ENCODE results near the gene PRDM15. TPM values are rescaled to one million over a fixed set of nuclear protein-coding genes. Genes with fewer than 3 reads are reported as not detected.

PRDM15 gene
- total and polyA plus RNA-seq, 2 experiments from 2014 or later, result 3.0 to 10.6 TPM

GRCh38 chr21:41815652-41816582, 63.2 kb downstream of the PRDM15 start (continued):
- no peak for TF ChIP-seq ZNF331 (CRISPR knock-in tag; IDR thresholded peaks at IDR 0.05; ENCODE audit: low read depth)
- TF ChIP-seq CTCF (conservative IDR thresholded peaks at IDR 0.05; ENCODE audit: low read depth in 2 of 2), result no peak
- TF ChIP-seq ETS1 (IDR thresholded peaks at IDR 0.05), result no peak
- TF ChIP-seq EZH2 (IDR thresholded peaks at IDR 0.05; ENCODE audit: low read depth, unreplicated experiment), result no peak
- no peak for TF ChIP-seq CREB1 (CRISPR knock-in tag; IDR thresholded peaks at IDR 0.05; ENCODE audit: low read depth)
- TF ChIP-seq STAT1 (IDR thresholded peaks at IDR 0.05; ENCODE audit: unreplicated experiment), result no peak
- no peak for TF ChIP-seq NANOG (IDR thresholded peaks at IDR 0.05; ENCODE audit: borderline replicate concordance)
- no peak for TF ChIP-seq ZNF114 (CRISPR knock-in tag; IDR thresholded peaks at IDR 0.05)

- H3K9me2 ChIP-seq (ENCODE audit: insufficient read depth), result no peaks in the 10 kb centered on the region
- ATAC-seq, result no peak
- DNase-seq (ENCODE audit: low spot score), result no peak
- no peaks in the 10 kb centered on the region for H3K27me3 ChIP-seq (ENCODE audit: insufficient read depth)
- H4K20me1 ChIP-seq (replicated peaks; ENCODE audit: insufficient read depth), result no peaks in the 10 kb centered on the region; the same call in none of the 2 replicates
- H3K79me2 ChIP-seq (replicated peaks; ENCODE audit: insufficient read depth), result no peaks in the 10 kb centered on the region
- Mint-ChIP-seq H3K4me3 (no peak overlapping the region; the same call in 2 of the 3 replicates), H3K4me1 (no peaks in the 10 kb centered on the region), H3K9me3 (no peaks in the 10 kb centered on the region), H3K27ac (no peak overlapping the region), H3K36me3 (ENCODE audit: low read depth) (peaks cover 29% of the 10 kb centered on the region), H3K27me3 (ENCODE audit: insufficient read depth, low read depth, poor library complexity) (no peaks in the 10 kb centered on the region)
- H3K4me3 ChIP-seq, result no peak overlapping the region
- H2AFZ ChIP-seq, result no peak overlapping the region
- H3K27ac ChIP-seq (ENCODE audit: low read depth), result no peak overlapping the region
- H3K4me1 ChIP-seq (ENCODE audit: insufficient read depth), result no peaks in the 10 kb centered on the region
- H3K4me2 ChIP-seq, result no peak overlapping the region
- H3K36me3 ChIP-seq (ENCODE audit: insufficient read depth), result no peaks in the 10 kb centered on the region
- H3F3A ChIP-seq (replicated peaks; ENCODE audit: low read depth), result no peaks in the 10 kb centered on the region
- TF ChIP-seq CREB1 (CRISPR knock-in tag; IDR thresholded peaks at IDR 0.05; ENCODE audit: low read depth) (no peak), STAT1 (IDR thresholded peaks at IDR 0.05; ENCODE audit: unreplicated experiment) (no peak), EZH2phosphoT487 (IDR thresholded peaks at IDR 0.05; ENCODE audit: unreplicated experiment) (no peak), ZNF462 (CRISPR knock-in tag; IDR thresholded peaks at IDR 0.05) (no peak), ZNF331 (CRISPR knock-in tag; IDR thresholded peaks at IDR 0.05; ENCODE audit: low read depth) (no peak), ZNF114 (CRISPR knock-in tag; IDR thresholded peaks at IDR 0.05) (no peak), JUNB (IDR thresholded peaks at IDR 0.05; ENCODE audit: unreplicated experiment) (no peak), NANOG (IDR thresholded peaks at IDR 0.05; ENCODE audit: borderline replicate concordance) (no peak), EZH2 (IDR thresholded peaks at IDR 0.05; ENCODE audit: low read depth, unreplicated experiment) (no peak), ETS1 (IDR thresholded peaks at IDR 0.05) (no peak), POLR2AphosphoS5 (IDR thresholded peaks at IDR 0.05; ENCODE audit: low read depth) (no peak)
Observed at GRCh38 chr21:41813226-41813625, 65.9 kb downstream of the PRDM15 start.

All from GM23338 (cell line).